DND-41 (cell line): ENCODE measurements around the gene ALPL.

Experiments
- ATAC-seq: fragments of 200-7000 bp; cut with Tn5 transposase; 3 replicates; pipeline ENCODE4 v1.9.1; 2021; ENCODE audit warnings: low read depth; ENCODE audit not compliant: insufficient read depth
- DNase-seq: peaks from one replicate; pipeline ENCODE4 v3.0.0-alpha.2; 2020
- H2AFZ ChIP-seq: 2 replicates; pipeline ENCODE4 v1.6.0; 2012; ENCODE audit warnings: low read depth, low read length
- H3K27ac ChIP-seq: 2 replicates; pipeline ENCODE4 v1.5.1; 2012; ENCODE audit warnings: low read length, inconsistent platforms
- H3K27me3 ChIP-seq: fragments of 200-600 bp; sonication (generic); 2 replicates; pipeline ENCODE4 v1.6.0; 2012; ENCODE audit warnings: low read length, mild to moderate bottlenecking, inconsistent platforms; ENCODE audit not compliant: insufficient read depth, poor library complexity
- H3K36me3 ChIP-seq: 2 replicates; pipeline ENCODE4 v1.5.1; 2012; ENCODE audit warnings: low read length, inconsistent platforms; ENCODE audit not compliant: insufficient read depth
- H3K4me1 ChIP-seq: 2 replicates; pipeline ENCODE4 v1.5.1; 2012; ENCODE audit warnings: mild to moderate bottlenecking, low read length; ENCODE audit not compliant: insufficient read depth
- H3K4me2 ChIP-seq: 2 replicates; pipeline ENCODE4 v1.6.0; 2012; ENCODE audit warnings: mild to moderate bottlenecking, moderate library complexity, low read length, inconsistent platforms; ENCODE audit not compliant: insufficient read depth
- H3K4me3 ChIP-seq, 2 experiments: fragments of 200-600 bp in 1 of 2; shearing (Covaris generic) in 1 of 2; 2 replicates each; pipeline ENCODE4 v1.5.1; 2012 to 2016; ENCODE audit warnings: inconsistent platforms in 2 of 2, low read length in 2 of 2, mild to moderate bottlenecking in 2 of 2, low read depth in 1 of 2, moderate library complexity in 1 of 2
- H3K79me2 ChIP-seq: 2 replicates; pipeline ENCODE4 v1.6.0; 2012; ENCODE audit warnings: low read length, inconsistent platforms; ENCODE audit not compliant: insufficient read depth
- H3K9ac ChIP-seq: 2 replicates; pipeline ENCODE4 v1.6.0; 2012; ENCODE audit warnings: low read depth, mild to moderate bottlenecking, inconsistent platforms, low read length, moderate library complexity
- H3K9me3 ChIP-seq: 2 replicates; pipeline ENCODE4 v1.5.1; 2012; ENCODE audit warnings: low read length, moderate library complexity, mild to moderate bottlenecking, inconsistent platforms; ENCODE audit not compliant: insufficient read depth, severe bottlenecking
- H4K20me1 ChIP-seq: 2 replicates; pipeline ENCODE4 v1.6.0; 2012; ENCODE audit warnings: low read length; ENCODE audit not compliant: insufficient read depth
- EZH2 ChIP-seq: IDR thresholded peaks from 3 replicates; pipeline ENCODE4 v1.6.1; 2012; ENCODE audit warnings: borderline replicate concordance, low read depth, mild to moderate bottlenecking, moderate library complexity, low read length, inconsistent platforms; ENCODE audit not compliant: severe bottlenecking
- TF ChIP-seq, protein P1 (sequence below): IDR thresholded peaks from 2 replicates; pipeline ENCODE4 v1.5.1; 2012; ENCODE audit warnings: borderline replicate concordance, low read length, moderate library complexity, mild to moderate bottlenecking; ENCODE audit not compliant: poor library complexity, severe bottlenecking; ENCODE audit errors: extremely low read depth

Gene ALPL

DNA sequence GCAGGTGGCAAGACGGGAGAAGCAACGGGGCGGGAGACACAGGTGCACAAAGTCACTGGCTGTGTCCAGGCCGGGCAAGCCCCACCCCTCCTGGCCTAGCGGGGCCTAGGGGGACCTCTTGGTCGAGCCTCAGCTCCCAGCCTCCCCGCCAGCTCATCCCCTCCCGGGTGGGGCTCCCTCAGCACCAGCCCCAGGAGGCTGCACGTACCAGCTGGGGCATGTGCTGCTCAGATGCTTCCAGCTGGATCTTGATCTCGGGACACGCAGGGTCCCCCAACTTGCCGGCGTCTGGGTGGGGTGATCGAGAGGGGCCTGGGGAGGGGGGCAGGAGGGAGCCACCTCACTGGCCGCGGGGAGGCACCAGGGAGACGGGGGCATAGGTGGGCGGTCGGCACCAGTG is 88.5 kb downstream of the ALPL start:
- no peaks in the 10 kb centered on the region for H3K27me3 ChIP-seq
- H3K79me2 ChIP-seq: no peaks in the 10 kb centered on the region
- H3K27ac ChIP-seq: no peak overlapping the region
- H3K36me3 ChIP-seq: no peaks in the 10 kb centered on the region
- H4K20me1 ChIP-seq: peaks cover 14% of the 10 kb centered on the region; the same call in 1 of the 2 replicates
- H2AFZ ChIP-seq: no peak overlapping the region
- DNase-seq (no peak), ATAC-seq (no peak)
- no peaks in the 10 kb centered on the region for H3K4me1 ChIP-seq
- H3K9me3 ChIP-seq: no peaks in the 10 kb centered on the region
- no peak overlapping the region for H3K4me3 ChIP-seq
- no peak for TF ChIP-seq EZH2
- TF ChIP-seq, protein P1, sequence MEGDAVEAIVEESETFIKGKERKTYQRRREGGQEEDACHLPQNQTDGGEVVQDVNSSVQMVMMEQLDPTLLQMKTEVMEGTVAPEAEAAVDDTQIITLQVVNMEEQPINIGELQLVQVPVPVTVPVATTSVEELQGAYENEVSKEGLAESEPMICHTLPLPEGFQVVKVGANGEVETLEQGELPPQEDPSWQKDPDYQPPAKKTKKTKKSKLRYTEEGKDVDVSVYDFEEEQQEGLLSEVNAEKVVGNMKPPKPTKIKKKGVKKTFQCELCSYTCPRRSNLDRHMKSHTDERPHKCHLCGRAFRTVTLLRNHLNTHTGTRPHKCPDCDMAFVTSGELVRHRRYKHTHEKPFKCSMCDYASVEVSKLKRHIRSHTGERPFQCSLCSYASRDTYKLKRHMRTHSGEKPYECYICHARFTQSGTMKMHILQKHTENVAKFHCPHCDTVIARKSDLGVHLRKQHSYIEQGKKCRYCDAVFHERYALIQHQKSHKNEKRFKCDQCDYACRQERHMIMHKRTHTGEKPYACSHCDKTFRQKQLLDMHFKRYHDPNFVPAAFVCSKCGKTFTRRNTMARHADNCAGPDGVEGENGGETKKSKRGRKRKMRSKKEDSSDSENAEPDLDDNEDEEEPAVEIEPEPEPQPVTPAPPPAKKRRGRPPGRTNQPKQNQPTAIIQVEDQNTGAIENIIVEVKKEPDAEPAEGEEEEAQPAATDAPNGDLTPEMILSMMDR: no peak
- no peak overlapping the region for H3K4me2 ChIP-seq
- no peak overlapping the region for H3K9ac ChIP-seq

DNA sequence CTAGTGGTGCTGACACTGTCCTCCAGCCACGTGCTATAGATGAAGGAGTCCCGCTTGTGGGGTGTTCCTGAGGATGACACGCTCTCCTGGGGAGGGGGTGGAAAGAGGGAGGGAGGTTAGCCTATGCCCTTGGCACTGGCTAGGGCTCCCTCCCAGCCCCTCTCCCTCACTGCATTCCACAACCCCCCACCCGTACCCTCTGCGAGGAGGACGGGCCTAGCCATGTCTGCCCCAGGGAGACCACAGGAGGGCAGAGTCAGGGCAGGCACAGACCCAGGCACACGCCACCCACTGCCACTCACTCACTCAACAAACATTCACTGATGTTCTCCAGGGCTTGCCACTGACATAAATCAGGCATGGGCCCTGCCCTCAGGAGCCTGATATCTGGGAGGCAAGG is 89.2 kb downstream of the ALPL start:
- H3K4me2 ChIP-seq: no peak overlapping the region
- no peak overlapping the region for H2AFZ ChIP-seq
- DNase-seq (no peak), ATAC-seq (no peak)
- peaks cover 14% of the 10 kb centered on the region; the same call in 1 of the 2 replicates for H4K20me1 ChIP-seq
- H3K27ac ChIP-seq: no peak overlapping the region
- TF ChIP-seq EZH2: no peak
- TF ChIP-seq, protein P1: no peak
- no peak overlapping the region for H3K9ac ChIP-seq
- no peaks in the 10 kb centered on the region for H3K27me3 ChIP-seq
- no peak overlapping the region for H3K4me3 ChIP-seq
- H3K36me3 ChIP-seq: no peaks in the 10 kb centered on the region
- no peaks in the 10 kb centered on the region for H3K9me3 ChIP-seq
- no peaks in the 10 kb centered on the region for H3K4me1 ChIP-seq
- no peaks in the 10 kb centered on the region for H3K79me2 ChIP-seq

DNA sequence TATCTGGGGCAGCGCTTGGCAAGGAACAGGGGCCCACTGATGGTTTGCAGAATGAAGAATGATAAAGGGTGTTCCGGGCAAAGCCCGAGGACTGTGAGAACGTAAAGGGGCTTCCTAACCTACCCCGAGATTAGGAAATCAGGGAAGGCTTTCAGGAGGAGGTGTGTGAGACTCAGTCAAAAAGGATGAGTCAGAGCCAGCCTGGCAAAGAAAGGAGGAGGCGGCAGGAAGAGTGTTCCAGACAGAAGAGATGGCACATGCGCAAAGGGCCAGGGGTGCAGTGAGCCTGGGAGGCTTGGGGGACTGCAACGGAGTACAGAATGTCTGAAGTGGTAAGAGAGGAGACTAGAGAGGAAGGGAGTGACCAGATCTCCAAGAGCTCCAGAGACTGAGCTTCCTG is 89.7 kb downstream of the ALPL start:
- Histone ChIP-seq H3K79me2 (no peaks in the 10 kb centered on the region), H3K4me3 (no peak overlapping the region), H3K27me3 (no peaks in the 10 kb centered on the region), H3K27ac (no peak overlapping the region), H3K36me3 (no peaks in the 10 kb centered on the region), H3K9me3 (no peaks in the 10 kb centered on the region), H3K9ac (no peak overlapping the region), H2AFZ (no peak overlapping the region), H4K20me1 (peaks cover 14% of the 10 kb centered on the region; the same call in 1 of the 2 replicates), H3K4me1 (no peaks in the 10 kb centered on the region), H3K4me2 (no peak overlapping the region)
- ATAC-seq (no peak), DNase-seq (no peak)
- TF ChIP-seq, protein P1: no peak
- no peak for TF ChIP-seq EZH2

DNA sequence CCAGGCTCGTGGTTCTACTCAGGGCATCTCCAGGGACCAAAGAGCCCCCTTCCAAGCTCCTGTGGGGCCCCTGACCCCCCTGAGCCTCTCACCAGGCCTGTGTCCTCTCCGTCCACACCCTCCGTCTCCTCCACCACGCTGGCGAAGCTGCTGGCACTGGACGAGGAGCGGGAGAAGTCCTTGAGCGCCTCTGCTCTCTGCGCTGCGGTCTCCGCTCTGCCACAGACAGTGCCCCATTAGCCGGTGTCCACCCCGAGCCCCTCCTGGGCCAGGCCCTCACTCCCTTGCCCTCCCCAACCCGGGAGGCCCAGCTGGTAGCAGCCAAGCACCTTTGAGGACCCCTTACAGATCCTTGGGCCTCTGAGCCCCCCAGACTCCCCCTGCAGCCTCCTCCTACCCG is 90.2 kb downstream of the ALPL start:
- no peak for ATAC-seq
- Histone ChIP-seq H3K9ac (no peak overlapping the region), H3K27me3 (no peaks in the 10 kb centered on the region), H4K20me1 (peaks cover 14% of the 10 kb centered on the region; the same call in 1 of the 2 replicates), H3K4me1 (no peaks in the 10 kb centered on the region), H3K79me2 (no peaks in the 10 kb centered on the region), H3K9me3 (no peaks in the 10 kb centered on the region), H2AFZ (no peak overlapping the region), H3K36me3 (no peaks in the 10 kb centered on the region), H3K27ac (no peak overlapping the region), H3K4me3 (no peak overlapping the region), H3K4me2 (no peak overlapping the region)
- DNase-seq: no peak
- no peak for TF ChIP-seq EZH2
- TF ChIP-seq, protein P1: no peak
